ENCODE results near the gene GPBP1.

DNA sequence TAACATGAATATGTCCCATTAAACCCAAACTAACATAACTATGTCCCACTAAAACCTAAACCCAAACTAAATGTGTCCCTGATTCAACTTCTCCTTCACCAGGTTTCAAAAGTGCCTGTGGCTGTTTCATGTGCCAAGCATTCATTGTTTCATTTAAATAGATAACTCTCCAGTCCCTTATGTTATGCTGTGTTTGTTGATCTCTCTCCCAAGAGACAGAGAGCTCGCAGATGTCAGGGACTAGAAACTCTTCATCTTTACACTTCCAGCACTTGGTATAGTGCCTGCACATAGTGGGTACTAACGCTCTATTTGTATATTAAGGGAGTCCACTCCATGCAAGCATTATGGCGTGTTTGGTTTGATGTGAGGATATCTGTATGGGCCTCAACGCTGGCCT lies 118.0 kb downstream of the GPBP1 start:
- TF ChIP-seq, protein P1, sequence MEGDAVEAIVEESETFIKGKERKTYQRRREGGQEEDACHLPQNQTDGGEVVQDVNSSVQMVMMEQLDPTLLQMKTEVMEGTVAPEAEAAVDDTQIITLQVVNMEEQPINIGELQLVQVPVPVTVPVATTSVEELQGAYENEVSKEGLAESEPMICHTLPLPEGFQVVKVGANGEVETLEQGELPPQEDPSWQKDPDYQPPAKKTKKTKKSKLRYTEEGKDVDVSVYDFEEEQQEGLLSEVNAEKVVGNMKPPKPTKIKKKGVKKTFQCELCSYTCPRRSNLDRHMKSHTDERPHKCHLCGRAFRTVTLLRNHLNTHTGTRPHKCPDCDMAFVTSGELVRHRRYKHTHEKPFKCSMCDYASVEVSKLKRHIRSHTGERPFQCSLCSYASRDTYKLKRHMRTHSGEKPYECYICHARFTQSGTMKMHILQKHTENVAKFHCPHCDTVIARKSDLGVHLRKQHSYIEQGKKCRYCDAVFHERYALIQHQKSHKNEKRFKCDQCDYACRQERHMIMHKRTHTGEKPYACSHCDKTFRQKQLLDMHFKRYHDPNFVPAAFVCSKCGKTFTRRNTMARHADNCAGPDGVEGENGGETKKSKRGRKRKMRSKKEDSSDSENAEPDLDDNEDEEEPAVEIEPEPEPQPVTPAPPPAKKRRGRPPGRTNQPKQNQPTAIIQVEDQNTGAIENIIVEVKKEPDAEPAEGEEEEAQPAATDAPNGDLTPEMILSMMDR (IDR thresholded peaks at IDR 0.05) = no peak
- TF ChIP-seq POLR2A (IDR thresholded peaks at IDR 0.05) = no peak
